ENCODE measurements around the gene COMMD4.
A peak's percentile ranks its signal among the peaks of the same experiment; 100 is the strongest.
"Not testable (repeated sequence)": the region's sequence is repeated elsewhere in the genome, so short reads cannot be mapped to it uniquely, and the experiment has no call there.

The COMMD4 gene

DNA sequence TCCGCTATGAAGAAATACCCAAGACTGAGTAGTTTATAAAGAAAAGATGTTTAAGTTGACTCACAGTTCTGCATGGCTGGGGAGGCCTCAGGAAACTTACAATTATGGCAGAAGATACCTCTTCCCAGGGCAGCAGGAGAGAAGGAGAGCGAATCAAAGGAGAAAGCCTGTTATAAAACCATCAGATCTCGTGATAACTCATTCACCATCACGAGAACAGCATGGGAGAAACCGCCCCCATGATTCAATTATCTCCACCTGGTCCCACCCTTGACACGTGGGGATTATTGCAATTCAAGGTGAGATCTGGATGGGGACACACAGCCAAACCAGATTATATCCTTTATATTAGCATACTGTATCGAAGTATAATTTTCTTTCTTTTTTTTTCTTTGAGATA lies 3.8 kb upstream of the COMMD4 start:
- DNase-seq (ENCODE audit: low read depth): not testable (repeated sequence)

DNA sequence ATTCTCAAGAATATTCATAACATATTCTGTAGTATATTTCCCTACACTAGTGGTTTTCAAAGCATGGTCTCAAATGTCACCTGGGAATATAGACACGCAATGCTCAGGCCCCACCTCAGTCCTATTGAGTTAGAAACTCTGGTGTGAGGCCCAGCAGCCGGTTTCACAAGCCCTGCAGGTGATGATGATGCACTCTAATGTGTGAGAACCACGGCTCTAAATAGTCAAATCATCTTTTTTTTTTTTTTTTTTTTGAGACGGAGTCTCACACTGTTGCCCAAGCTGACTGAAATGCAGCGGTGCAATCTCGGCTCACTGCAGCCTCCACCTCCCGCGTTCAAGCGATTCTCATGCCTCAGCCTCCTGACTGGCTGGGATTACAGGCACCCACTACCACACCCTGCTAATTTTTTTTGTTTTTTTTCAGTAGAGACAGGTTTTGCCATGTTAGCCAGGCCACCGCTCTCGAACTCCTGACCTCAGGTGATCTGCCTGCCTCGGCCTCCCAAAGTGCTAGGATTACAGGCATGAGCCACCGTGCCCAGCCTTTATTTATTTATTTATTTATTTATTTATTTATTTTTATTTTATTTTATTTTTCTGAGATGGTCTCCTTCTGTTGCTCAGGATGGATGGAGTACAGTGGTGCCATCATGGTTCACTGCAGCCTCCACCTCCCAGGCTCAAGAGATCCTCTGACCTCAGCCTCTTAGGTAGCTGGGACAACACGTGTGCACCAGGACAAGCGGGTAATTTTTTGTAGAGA lies 2.0 kb upstream of the COMMD4 start:
- not testable (repeated sequence) for DNase-seq (ENCODE audit: low read depth)

DNA sequence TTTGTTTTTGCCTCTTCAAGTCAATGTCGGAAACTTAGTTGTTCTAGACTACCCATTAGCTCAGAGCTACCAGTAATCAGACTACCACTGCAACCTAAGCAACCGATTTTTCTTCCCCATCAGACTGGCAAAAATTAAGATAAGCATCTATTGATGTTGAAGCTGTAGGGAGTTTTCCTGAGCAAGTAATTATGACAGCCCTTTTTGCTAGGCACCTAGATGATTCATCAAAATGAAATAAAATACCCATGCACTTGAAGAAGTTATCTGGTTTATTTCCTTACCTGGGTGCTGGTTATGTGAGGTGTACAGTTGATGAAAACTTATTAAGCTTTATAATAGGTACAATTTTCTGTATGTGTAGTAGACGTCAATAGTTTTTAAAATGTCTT lies 554 bp upstream of the COMMD4 start:
- no peak for DNase-seq (ENCODE audit: low read depth)

DNA sequence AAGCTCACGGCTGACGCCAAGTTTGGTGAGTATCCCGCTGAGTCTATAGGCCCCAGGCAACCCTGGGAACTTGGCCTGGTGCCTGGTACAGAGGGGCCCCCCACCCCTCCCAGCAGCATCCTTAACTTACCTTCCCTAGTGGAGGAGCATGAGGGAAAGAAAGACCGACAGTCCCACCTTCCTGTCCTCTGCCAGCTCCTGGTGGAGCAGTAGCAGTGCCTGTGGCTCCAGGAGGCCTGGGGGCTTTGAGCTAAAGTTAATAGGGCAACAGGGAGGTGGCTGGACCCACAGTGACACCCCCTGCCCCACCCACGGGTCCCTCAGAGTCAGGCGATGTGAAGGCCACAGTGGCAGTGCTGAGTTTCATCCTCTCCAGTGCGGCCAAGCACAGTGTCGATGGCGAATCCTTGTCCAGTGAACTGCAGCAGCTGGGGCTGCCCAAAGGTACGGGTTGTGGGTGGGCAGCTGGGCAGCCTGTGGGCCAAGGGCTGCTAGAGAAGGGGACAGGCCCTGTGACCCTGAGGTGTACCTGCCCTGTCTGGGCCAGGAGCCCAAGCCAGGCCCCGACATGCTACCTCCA lies 2.9 kb downstream of the COMMD4 start:
- no peak for DNase-seq (ENCODE audit: low read depth)

DNA sequence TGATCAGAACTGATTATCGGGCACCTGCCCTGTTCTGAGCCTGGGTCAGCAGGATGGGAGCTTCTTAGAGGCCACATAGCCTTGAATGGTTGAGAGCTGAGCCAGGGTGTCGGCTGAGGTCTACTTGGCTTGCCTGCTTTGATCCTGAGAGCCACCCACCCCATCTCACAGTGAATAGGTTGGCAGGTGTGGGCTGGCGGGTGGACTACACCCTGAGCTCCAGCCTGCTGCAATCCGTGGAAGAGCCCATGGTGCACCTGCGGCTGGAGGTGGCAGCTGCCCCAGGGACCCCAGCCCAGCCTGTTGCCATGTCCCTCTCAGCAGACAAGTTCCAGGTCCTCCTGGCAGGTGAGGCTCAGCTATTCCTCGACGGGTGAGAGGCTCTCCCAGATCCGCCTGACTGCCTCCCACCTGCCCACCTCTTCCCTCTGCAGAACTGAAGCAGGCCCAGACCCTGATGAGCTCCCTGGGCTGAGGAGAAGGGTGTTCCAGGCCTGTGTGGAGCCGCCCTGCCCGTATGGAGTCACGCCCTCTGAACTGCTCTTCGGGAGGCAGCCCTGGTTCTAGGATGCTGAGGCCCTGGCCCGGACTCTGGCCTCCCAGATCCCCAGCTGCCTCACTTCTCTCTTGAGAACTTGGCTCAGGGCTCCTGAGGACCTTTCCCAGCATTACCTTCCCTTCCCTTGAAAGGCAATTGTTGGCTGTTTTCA lies 3.8 kb downstream of the COMMD4 start:
- no peak for DNase-seq (ENCODE audit: low read depth)

DNA sequence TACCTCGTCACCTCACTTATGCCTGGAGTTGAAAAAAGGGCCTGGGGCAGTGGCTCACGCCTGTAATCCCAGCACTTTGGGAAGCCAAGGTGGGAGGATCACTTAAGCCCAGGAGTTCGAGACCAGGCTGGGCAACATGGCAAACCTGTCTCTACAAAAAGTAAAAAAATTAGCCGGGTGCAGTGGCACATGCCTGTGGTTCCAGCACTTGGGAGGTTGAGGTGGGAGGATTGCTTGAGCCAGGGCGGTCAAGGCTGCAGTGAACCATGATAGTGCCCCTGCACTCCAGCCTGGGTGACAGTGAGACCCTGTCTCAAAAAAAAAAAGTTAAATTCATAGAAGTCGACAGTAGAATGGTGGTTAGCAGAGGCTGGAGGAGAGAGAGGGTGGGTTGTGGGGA lies 6.4 kb downstream of the COMMD4 start:
- DNase-seq (ENCODE audit: low read depth): no peak

DNA sequence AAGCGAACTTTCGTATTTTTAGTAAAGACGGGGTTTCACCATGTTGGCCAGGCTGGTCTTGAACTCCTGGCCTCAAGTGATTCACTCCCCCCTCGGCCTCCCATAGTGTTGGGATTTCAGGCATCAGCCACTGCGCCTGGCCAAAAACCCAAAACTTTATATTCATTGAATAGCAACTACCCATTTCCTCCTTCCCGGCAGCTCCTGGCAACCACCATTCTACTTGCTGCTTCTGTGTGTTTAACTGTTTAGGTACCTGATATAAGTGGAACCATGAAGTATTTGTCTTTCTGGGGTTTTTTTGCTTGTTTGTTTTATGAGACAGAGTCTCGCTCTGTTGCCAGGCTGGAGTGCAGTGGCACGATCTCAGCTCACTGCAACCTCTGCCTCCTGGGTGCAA lies 8.1 kb downstream of the COMMD4 start:
- DNase-seq (ENCODE audit: low read depth): not testable (repeated sequence)

DNA sequence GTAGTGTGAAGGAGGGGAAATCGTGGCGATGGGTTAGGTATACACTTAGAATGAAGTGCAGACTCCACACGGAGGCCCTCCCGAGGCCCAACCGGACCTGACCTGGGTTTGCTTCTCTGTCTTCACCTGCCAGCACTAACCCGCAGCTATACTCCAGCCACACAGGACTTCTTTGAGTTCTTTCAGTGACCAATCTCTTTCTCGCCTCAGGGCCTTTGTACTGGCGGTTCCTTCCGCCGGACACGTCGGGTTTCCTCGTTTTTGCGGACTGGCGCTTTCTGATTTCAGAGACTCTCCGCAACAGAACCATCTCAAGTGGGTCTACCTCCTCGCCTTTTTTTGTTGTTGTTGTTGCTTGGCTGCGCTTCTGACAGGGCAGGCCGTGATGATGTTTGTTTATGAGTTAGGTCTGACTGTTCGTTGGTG lies 10.9 kb downstream of the COMMD4 start, which contains the start of gene NEIL1:
Gene NEIL1, plus strand, starts transcription at position 244 of the 426 bp plus-strand sequence. CDS start 1,867 bp downstream, outside the sequence.
- no peak for DNase-seq (ENCODE audit: low read depth)

DNA sequence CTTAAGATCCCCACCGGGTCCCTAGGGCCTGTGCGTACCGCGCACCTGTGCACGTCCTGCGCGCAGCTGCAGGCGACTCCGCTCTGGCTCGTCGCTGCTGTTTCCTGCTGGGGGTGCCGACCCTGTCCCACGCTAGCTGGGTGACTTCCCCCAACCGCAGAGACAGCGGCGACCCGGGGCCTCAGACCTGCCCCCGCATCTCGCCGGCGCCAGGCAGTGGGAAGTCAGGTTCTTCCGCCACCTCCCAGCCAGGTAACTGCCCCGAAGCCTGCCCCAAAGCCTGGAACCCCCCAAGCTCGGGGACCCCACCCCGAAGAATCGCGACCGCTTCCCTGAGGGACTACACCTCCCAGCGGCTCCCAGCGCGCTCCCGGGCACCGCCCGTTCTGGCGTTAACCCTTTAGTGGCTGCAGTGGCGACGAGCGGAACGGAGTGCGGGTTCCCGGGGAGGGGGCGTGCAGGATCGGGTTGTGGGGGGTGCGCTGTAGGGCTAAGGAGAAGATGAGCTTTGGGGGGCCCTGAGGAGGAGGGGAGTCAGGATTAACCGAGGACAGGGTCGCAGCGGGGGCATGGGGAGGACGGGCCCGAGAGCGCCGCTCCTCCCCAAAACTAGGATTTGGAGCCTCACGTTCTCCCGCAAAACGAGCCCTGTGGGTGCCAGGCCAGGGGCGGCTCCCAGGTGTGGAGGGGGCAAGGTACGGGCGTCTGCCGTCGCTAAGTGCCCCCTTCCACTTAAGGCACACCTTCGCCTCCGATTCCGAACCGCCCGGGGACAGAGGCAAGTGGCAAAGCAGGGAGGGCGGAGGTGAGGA lies 11.6 kb downstream of the COMMD4 start:
- DNase-seq (ENCODE audit: low read depth): peak; percentile 31

DNA sequence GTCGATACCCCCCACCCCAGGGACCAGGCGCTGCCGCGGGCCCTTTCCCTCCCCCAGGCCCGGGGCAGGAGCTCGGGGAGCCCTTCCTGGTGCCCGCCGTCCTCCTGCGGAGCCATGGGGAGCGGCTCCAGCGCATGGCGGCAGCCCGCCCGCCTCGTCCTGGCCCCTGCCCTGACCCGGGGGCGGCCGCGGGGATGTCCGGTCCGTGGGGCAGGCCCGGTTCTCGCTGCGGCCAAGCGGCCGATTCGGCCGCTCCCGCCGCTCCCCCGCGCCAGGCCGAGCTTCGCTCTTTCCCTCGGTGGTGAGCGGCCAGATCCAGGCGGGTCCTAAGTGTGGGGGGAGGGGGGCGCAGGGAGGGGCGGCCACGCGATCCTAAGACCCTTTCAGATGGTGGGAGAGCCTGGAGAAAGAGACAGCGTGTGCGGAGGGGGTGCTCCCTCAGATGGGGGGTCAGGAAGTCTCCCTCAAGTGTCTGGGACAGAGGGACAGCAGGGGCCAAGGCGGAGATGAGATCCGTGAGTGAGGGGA lies 12.2 kb downstream of the COMMD4 start:
- DNase-seq (ENCODE audit: low read depth): peak; percentile 13

DNA sequence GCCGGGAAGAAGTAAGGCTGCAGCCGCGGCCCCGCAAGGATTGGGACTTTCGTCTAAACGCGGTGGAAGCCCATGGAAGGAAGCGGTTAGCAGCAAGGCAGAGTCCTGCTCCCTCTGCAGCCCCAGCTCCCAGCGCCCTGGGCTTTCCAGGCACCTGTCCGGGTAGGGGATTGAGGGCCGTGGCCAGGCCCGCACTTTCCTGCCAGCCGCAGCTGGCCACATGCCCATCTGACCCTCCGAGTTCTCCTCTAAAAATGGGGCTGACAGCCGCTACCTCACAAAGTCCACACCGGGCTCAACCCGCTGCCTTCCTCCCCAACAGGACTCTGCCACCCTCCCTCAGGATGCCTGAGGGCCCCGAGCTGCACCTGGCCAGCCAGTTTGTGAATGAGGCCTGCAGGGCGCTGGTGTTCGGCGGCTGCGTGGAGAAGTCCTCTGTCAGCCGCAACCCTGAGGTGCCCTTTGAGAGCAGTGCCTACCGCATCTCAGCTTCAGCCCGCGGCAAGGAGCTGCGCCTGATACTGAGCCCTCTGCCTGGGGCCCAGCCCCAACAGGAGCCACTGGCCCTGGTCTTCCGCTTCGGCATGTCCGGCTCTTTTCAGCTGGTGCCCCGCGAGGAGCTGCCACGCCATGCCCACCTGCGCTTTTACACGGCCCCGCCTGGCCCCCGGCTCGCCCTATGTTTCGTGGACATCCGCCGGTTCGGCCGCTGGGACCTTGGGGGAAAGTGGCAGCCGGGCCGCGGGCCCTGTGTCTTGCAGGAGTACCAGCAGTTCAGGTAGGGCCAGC lies 12.9 kb downstream of the COMMD4 start:
- DNase-seq (ENCODE audit: low read depth): peak; percentile 29

DNA sequence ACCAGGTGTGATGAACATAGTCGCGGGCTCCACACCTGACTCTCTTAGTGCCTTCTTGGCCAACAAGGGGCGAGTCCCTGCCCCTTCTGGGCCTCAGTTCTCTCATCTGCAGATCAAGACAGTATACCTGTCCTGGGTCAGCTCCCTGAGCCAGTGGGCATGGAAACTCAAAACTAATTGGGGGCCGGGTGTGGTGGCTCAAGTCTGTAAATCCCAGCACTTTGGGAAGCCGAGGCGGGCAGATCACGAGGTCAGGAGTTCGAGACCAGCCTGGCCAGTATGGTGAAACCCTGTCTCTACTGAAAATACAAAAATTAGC lies 13.4 kb downstream of the COMMD4 start:
- DNase-seq (ENCODE audit: low read depth): not testable (repeated sequence)

DNA sequence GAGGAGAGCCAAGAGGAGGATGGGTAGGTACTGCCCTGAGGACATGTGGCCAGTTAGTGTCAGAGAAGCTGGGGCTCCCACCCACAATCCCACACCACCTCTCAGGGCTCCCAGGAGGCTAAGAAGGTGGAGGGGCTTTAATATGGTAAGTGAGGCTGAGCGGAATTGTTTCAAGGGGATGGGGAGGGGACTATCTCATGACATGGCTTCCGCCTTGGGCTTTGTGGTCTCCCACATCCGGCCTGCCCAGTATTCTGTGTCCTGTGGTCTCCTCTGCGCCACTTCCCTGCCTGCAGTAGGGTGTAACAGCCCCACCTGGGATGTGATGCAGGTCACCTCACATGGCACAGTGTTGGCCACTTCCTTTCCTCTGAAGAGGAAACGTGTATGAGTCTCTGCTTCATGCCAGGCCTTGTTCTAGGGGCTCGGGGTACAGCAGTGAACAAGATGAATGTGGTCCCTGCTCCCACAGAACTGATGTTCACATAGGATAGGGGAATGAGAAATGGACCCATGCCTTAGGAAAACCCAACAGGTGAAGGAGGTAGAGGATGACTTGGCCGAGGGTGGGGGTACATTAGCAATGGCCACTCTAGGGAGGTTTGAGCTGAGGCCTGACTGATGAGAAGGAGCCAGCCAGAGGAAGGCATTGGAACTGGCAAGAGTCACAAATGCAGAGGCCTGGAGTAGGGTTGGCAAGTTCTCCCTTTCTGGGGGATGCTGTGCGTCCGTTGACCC lies 14.2 kb downstream of the COMMD4 start:
- DNase-seq (ENCODE audit: low read depth): no peak

DNA sequence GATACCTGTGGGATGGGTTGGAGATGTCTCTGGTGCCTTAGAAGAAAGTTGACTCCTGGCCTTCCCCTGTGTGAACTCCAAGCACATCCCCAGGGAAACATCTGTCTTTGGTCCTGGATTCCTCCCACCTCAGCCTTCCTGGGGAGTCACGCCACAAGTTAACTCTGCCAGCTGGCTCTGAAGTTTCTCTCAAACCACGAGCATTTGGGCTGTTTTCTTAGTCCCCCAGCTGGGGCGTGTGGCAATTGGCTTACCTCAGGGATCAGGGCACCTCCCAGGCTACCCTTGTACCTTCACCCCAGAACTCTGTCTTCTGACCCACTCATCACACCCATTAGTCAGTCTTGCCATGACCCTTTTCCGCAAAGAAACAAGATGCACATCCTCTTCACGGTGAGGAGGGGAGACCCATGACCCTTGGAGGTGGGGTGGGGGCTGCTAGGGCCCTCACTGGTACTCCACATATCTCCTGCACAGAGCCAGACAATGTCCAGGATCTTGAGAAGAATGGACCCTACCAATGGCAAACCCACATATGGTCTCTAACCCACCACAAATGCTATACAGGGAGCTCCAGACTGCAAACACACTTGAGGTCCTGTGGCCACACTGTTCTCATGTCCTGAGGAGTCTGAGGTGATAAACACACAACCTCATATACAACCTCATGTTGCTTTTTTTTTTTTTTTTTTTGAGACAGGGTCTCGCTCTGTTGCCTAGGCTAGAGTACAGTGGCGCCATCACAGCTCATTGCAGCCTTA lies 14.9 kb downstream of the COMMD4 start:
- no peak for DNase-seq (ENCODE audit: low read depth)

DNA sequence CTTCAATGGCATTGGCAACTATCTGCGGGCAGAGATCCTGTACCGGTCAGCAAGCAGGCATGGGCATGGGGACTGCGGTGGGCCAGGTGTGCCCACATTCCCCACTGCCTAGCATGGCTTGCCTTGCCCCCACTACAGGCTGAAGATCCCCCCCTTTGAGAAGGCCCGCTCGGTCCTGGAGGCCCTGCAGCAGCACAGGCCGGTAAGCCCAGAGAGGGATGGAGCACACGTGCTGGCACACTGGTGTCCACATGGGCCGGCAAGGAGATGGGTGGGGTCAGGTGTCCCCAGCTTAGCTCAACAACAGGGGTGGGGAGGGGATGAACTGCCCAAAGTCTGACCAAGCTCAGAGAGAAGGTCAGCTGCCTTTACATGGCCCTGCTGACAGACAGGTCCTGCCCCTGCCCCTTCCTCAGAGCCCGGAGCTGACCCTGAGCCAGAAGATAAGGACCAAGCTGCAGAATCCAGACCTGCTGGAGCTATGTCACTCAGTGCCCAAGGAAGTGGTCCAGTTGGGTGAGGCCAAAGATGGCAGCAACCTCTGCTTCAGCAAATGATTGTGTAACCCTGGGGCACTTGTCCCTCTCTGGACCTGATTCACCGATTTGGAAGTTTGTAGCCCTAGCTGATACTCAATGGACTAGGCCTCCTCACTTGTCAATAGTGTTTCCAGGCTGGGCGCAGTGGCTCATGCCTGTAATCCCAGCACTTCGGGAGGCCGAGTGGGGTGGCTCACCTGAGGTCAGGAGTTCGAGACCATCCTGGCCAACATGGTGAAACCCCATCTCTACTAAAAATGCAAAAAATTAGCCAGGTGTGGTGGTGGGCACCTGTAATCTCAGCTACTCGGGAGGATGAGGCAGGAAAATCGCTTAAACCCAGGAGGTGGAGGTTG lies 16.6 kb downstream of the COMMD4 start:
- DNase-seq (ENCODE audit: low read depth): no peak

DNA sequence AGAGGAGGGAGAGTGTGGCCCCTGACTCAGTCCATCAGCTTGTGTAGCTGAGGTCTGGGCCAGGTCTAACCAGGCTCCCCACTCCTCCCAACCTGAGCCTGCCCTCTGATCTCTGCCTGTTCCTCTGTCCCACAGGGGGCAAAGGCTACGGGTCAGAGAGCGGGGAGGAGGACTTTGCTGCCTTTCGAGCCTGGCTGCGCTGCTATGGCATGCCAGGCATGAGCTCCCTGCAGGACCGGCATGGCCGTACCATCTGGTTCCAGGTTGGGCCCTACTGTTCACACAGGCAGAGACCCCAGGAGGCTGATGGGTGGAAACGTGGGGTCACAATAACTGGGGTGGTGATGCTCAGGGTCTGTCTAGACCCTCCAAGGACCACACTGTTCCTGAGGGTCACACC lies 17.7 kb downstream of the COMMD4 start:
- DNase-seq (ENCODE audit: low read depth): no peak

DNA sequence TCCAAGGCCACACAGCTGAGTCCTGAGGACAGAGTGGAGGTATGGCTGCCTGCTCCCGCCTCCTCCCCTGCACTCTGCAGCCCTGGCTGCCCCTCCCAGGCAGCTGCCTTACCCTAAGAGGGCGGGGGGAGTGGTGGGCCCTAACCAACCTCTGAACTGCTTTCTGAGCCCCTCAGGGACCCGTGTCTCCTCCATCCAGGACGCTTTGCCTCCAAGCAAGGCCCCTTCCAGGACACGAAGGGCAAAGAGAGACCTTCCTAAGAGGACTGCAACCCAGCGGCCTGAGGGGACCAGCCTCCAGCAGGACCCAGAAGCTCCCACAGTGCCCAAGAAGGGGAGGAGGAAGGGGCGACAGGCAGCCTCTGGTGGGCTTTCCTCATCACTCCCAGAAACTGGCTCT lies 18.6 kb downstream of the COMMD4 start:
- no peak for DNase-seq (ENCODE audit: low read depth)

DNA sequence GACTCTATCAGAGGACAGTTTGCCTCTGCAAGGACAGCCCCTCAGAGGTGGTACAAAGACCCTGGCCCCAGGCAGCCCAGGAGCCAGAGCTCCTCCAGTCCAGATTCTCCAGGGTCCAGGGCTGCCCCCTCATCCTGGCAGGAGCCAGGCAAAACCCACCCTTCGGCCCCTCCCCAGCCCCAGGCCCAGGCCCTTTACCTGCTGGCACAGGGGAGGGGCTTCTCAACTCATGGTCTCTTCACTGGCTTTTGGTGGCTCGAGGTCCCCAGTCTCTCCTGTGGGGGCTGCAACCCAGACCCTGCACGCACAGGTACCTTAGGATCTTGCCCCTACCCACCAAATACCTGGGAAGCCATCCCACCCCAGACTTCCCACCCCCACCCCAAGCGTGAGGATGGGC lies 19.5 kb downstream of the COMMD4 start:
- no peak for DNase-seq (ENCODE audit: low read depth)

DNA sequence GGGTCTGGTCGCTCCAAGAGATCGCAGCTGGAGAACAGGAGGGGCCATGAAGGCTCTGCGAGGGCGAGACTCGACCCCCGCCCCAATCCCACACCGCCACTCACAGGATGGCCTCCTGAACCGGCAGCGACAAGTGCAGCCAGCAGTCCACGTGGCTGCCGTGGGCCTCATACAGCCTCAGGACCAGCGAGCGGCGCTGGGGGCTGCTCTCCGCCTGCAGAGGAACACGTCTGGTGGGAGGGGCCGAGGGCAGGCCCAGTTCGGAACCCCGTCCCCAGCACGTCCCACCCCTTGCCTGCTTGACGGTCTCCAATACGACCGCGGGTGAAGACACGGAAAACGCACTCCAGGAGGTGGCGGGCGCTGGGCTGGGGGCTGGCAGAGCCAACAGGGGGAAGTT lies 20.1 kb downstream of the COMMD4 start:
- no peak for DNase-seq (ENCODE audit: low read depth)

All from ELR (cell line).